ENCODE measurements around the gene FETUB. TPM values are rescaled to one million over a fixed set of nuclear protein-coding genes. Genes with fewer than 3 reads are reported as not detected.

Gene FETUB
- 0.10 to 0.25 TPM (median 0.16 TPM) in 4 of 5 replicates, not detected in the other for total RNA-seq (2022; extraction: Qiagen RNA extraction)

GRCh38 chr3:186639778-186640472, at the start of gene FETUB:
FETUB (plus strand) TSS chr3:186640399; CDS start chr3:186640461, 62 bp downstream.

GRCh38 chr3:186612721-186613636, 27.2 kb upstream of the FETUB start, which contains the start of gene AHSG:
AHSG (plus strand) TSS chr3:186613060; CDS start chr3:186613142, 82 bp downstream.

GRCh38 chr3:186665625-186666188, 25.5 kb downstream of the FETUB start, which contains the start of gene HRG:
HRG (plus strand) TSS chr3:186666014; CDS start chr3:186666032, 18 bp downstream.

Other genes starting within 250 kb of the FETUB start
- 0.33 to 0.96 TPM (median 0.78 TPM) in 5 replicates for gene CRYGS, start 96.0 kb upstream of the FETUB start, total RNA-seq (2022; extraction: Qiagen RNA extraction)
- gene TBCCD1, start 73.1 kb upstream of the FETUB start, total RNA-seq (2022; extraction: Qiagen RNA extraction), result 5.4 to 7.5 TPM (median 6.4 TPM) in 5 replicates
- 49.4 to 62.8 TPM (median 53.2 TPM) in 5 replicates for gene DNAJB11, start 69.7 kb upstream of the FETUB start, total RNA-seq (2022; extraction: Qiagen RNA extraction)
- gene AHSG, start 27.3 kb upstream of the FETUB start, total RNA-seq (2022; extraction: Qiagen RNA extraction), result 0.05 to 0.09 TPM in 2 of 5 replicates, not detected in the others
- gene HRG, start 25.6 kb downstream of the FETUB start, total RNA-seq (2022; extraction: Qiagen RNA extraction), result not detected in 5 replicates
- 0.07 TPM in 1 of 5 replicates, not detected in the others for gene KNG1, start 77.0 kb downstream of the FETUB start, total RNA-seq (2022; extraction: Qiagen RNA extraction)
- gene EIF4A2, start 143.2 kb downstream of the FETUB start, total RNA-seq (2022; extraction: Qiagen RNA extraction), result 134 to 150 TPM (median 144 TPM) in 5 replicates
- 43.7 to 63.0 TPM (median 45.9 TPM) in 5 replicates for gene RFC4, start 166.1 kb downstream of the FETUB start, total RNA-seq (2022; extraction: Qiagen RNA extraction)
- gene ADIPOQ, start 202.3 kb downstream of the FETUB start, total RNA-seq (2022; extraction: Qiagen RNA extraction), result not detected in 5 replicates

Measured in A549 treated with CORT108297 at 1 μM for 4 hours (cell line).